RWPE1 (cell line): ENCODE results near the gene TREX2.
A peak's percentile ranks its signal among the peaks of the same experiment; 100 is the strongest.

ENCODE experiments used
- CTCF ChIA-PET: fragments of 350-600 bp; sonication (Branson Sonifier 250); formaldehyde crosslinking; extraction: SDS; loops from one replicate; lab custom pipeline; 2021; lab: Yijun Ruan, JAX
- POLR2A ChIA-PET: fragments of 400-600 bp; formaldehyde crosslinking; extraction: SDS; loops from one replicate; lab custom pipeline; 2020; ENCODE audit warnings: antibody characterized with exemption; ENCODE audit not compliant: low non-redundant PET; lab: Yijun Ruan, JAX
- DNase-seq: peaks from one replicate; pipeline ENCODE4 v3.0.0; 2012; ENCODE audit warnings: low spot score
- H3K27ac ChIP-seq: fragments of 450-650 bp; 2 replicates; pipeline ENCODE4 v1.5.1; 2017
- TF ChIP-seq, protein P1 (sequence below): fragments of 450-650 bp; conservative IDR thresholded peaks from 2 replicates; pipeline ENCODE4 v1.5.1; 2017; ENCODE audit warnings: low read depth, mild to moderate bottlenecking

The TREX2 gene

DNA sequence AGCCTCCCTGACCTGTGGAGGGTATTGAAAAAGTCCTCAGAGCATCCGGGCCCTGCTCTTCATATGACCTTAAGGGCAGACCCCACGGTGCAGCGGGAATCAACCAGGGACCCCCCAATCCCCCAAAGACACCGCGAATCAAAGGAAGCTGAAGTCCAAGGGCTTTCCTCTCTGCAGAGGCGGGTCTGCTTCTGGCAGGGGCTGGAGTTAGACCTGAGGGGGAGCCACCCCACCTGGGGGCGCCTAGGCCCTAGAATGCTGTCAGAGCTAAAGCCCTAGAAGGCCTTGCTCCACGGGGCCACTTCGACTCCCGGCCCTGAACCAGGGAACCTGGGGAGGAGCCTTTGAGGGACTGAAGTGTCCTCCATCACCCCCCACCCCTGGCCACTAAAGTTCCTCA, 27.3 kb upstream of the TREX2 start:
- TF ChIP-seq, protein P1, sequence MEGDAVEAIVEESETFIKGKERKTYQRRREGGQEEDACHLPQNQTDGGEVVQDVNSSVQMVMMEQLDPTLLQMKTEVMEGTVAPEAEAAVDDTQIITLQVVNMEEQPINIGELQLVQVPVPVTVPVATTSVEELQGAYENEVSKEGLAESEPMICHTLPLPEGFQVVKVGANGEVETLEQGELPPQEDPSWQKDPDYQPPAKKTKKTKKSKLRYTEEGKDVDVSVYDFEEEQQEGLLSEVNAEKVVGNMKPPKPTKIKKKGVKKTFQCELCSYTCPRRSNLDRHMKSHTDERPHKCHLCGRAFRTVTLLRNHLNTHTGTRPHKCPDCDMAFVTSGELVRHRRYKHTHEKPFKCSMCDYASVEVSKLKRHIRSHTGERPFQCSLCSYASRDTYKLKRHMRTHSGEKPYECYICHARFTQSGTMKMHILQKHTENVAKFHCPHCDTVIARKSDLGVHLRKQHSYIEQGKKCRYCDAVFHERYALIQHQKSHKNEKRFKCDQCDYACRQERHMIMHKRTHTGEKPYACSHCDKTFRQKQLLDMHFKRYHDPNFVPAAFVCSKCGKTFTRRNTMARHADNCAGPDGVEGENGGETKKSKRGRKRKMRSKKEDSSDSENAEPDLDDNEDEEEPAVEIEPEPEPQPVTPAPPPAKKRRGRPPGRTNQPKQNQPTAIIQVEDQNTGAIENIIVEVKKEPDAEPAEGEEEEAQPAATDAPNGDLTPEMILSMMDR, result no peak
- ChIA-PET CTCF (interaction anchor here (1.1 kb wide), 1 partner anchor 34 kb away, joined by 6 read pairs; no protein-coding TSS in a partner anchor), POLR2A (no interaction called here)
- peak overlapping the region; percentile 90 for H3K27ac ChIP-seq
- no peak for DNase-seq

DNA sequence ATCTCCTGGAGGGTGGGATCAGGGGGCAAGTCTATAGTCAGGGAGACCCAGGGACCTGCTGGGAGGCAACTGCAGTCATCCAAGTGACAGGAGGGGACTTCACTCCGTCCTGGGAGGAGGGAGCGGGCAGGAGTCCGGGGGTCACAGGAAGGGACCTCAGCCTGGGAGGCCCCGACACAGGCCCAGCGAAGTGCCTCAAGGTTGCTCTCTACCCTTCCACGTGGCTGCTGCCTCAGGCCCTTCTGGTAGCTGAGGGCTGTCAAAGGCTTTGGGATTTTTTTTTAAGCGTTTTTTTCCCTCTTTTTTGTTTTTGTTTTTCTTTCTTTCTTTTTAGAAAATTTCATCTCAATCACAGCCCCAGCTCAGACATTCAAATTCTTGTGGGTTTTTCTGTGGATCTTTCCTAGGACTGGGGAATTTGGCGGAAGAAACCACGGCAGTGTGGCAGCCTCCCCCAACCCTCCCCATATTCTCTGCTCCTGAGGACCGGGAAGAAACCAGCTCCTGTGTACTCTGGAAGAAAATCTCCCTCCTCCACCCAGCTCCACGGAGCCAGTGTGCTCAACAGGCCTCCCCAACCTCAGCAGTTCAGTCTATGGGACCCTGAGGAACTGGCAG, 25.9 kb upstream of the TREX2 start:
- peak overlapping the region; percentile 90 for H3K27ac ChIP-seq
- CTCF ChIA-PET, result interaction anchor here (0.6 to 1.8 kb wide), 6 partner anchors 7 to 37 kb away, joined by 3 to 13 read pairs (median 6); partner anchors contain the start of gene BGN
- no peak for DNase-seq
- TF ChIP-seq, protein P1, result no peak
- POLR2A ChIA-PET, result no interaction called here

DNA sequence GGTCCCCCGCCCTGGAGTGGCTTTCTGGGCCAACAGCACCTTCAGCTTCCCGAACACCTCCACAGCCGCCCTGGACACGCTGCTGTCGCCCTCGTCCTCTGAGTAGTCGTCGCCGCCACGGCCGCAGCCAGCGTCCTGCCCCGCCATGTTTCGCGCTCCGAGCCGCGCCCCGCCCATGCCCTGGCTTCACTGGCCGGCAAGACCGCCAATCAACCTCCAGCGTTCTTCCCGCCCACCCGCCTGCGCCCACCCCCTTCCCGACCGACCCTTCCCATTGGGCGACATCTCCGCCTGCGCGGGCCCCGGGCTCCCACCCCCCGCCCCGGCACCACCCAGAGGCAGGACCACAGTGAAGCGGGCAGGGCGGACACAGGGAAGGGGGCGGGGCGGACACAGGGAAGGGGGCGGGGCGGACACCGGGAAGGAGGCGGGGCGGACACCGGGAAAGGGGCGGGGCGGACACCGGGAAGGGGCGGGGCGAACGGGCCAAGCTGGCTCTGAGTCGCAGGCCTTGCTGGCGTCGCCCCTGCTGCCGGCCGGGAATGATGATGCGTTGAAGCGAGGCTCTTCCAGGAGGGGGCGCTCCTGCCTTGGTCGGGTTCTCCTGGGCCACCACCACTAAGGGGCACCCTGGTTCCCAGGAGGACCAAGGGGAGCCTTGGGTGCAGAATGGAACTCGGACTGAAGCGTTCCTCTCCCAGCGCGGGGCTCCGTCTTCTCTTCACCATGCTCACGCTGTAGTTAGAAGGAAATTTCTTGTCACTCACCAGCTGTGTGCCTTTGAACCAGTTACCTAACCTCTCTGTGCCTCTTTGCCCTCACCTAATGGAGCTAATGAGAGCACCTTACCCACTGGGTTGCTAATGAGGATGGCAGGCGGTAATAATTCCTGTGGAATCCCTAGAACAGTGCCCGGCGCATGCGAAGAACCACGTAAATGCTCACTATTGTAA, 24.8 kb upstream of the TREX2 start, which contains the start of gene HAUS7:
HAUS7 (minus strand) TSS at position 166 of the 953 bp plus-strand sequence; CDS start at position 147, 19 bp downstream.
- TF ChIP-seq, protein P1, result peak; percentile 64
- DNase-seq, result peak; percentile 94
- peak within 1 kb of the TSS; percentile 90 for H3K27ac ChIP-seq
- ChIA-PET POLR2A (no interaction called here), CTCF (interaction anchor here (0.5 to 1.8 kb wide), 12 partner anchors 8 to 168 kb away, joined by 3 to 13 read pairs (median 4); partner anchors contain the start of gene BGN)

GRCh38 chrX:153469811-153470410, 24.1 kb upstream of the TREX2 start:
- DNase-seq, result no peak
- POLR2A ChIA-PET, result no interaction called here
- CTCF ChIA-PET, result interaction anchor here (0.6 to 1.8 kb wide), 6 partner anchors 22 to 167 kb away, joined by 3 to 13 read pairs (median 4); no protein-coding TSS in a partner anchor
- peak overlapping the region; percentile 90 for H3K27ac ChIP-seq
- TF ChIP-seq, protein P1, result no peak

DNA sequence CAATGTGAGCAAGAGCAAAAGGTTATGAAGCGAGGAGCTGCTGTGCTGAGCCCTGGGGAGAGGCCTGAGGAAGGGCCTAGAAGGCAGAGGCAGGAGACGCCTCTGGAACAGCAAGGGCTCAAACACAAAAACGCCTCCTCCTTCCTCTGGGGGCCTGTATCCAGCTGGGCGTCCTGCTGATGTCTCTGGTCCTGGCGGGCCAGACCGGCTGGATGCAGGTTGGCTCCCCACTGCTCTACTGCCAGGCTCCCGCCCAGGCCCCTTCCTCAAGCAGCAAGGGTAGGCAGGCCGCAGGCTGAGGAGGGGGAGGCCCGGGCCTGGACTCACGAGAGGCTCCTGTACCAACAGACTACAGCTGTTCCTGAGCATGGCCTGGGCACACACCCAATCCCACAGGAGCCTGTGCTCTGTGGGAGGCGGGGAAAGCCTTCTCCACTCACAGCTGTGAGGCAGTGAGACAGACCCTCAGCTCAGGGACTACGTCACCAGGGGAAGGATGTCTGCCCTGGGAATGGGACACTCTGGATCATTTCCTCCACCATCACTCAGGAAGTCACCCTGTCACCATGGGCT, 22.2 kb upstream of the TREX2 start:
- no peak for DNase-seq
- H3K27ac ChIP-seq, result peak overlapping the region; percentile 90; the same call in 1 of the 2 replicates
- TF ChIP-seq, protein P1, result no peak
- POLR2A ChIA-PET, result no interaction called here
- CTCF ChIA-PET, result no interaction called here
